GM12878 (cell line): Measurements from ENCODE around the gene PCGF6. TPM values are rescaled to one million over a fixed set of nuclear protein-coding genes. Genes with fewer than 3 reads are reported as not detected.

Experiments used
- ATAC-seq: fragments of 200-7000 bp; cut with Tn5 transposase; 3 replicates; pipeline ENCODE4 v1.9.1; 2020; ENCODE audit warnings: mild to moderate bottlenecking, moderate library complexity
- BruUV-seq: library from RNA; stranded (reverse); fragments of 400-500 nt; replicated peaks from 2 replicates; lab custom pipeline; 2021; lab: Mats Ljungman, UMichigan
- CTCF ChIA-PET: fragments of 300-600 bp; sonication (Branson Sonifier 250); formaldehyde crosslinking; extraction: SDS; loops from one replicate; lab custom pipeline; 2021; ENCODE audit warnings: inconsistent platforms; lab: Yijun Ruan, JAX
- POLR2A ChIA-PET: fragments of 350-600 bp; formaldehyde crosslinking; extraction: SDS; loops from one replicate; lab custom pipeline; 2021; ENCODE audit warnings: inconsistent platforms; lab: Charles Lee
- RAD21 ChIA-PET: fragments of 300-600 bp; sonication (Branson Sonifier 250); formaldehyde crosslinking; loops from one replicate; lab custom pipeline; 2023; ENCODE audit warnings: antibody characterized with exemption; ENCODE audit not compliant: unreplicated experiment; lab: Charles Lee
- SMC1A ChIA-PET: fragments of 300-600 bp; sonication (Branson Sonifier 250); formaldehyde crosslinking; loops from one replicate; lab custom pipeline; 2023; ENCODE audit not compliant: unreplicated experiment, uncharacterized antibody; lab: Charles Lee
- DNase-seq: peaks from one replicate; pipeline ENCODE4 v3.0.0-alpha.2; 2011; ENCODE audit warnings: low read depth, low spot score
- FAIRE-seq: peaks from 3 replicates; lab custom pipeline; 2011; peaks lifted over from hg19 to GRCh38; lab: Jason Lieb, UNC
- H2AFZ ChIP-seq: 2 replicates; pipeline ENCODE4 v1.6.0; 2011; ENCODE audit warnings: low read depth, low read length, control low read depth; ENCODE audit not compliant: control insufficient read depth
- H3K27ac ChIP-seq: 2 replicates; pipeline ENCODE4 v1.5.1; 2011; ENCODE audit warnings: control low read depth; ENCODE audit not compliant: control insufficient read depth, insufficient read depth
- H3K27me3 ChIP-seq, 2 experiments: replicated peaks in 1 of 2; 2 replicates each; pipeline versions ENCODE4 v1.6.0 to v1.6.1; 2011; ENCODE audit warnings: low read length in 1 of 2; ENCODE audit not compliant: control insufficient read depth in 2 of 2, insufficient read depth in 2 of 2
- H3K36me3 ChIP-seq, 2 experiments: 2 replicates each; pipeline ENCODE4 v1.5.1; 2011; ENCODE audit warnings: low read length in 1 of 2; ENCODE audit not compliant: control insufficient read depth in 2 of 2, insufficient read depth in 2 of 2
- H3K4me1 ChIP-seq: 2 replicates; pipeline ENCODE4 v1.6.1; 2011; ENCODE audit warnings: mild to moderate bottlenecking, low read length, moderate library complexity, mixed read lengths; ENCODE audit not compliant: control insufficient read depth, insufficient read depth
- H3K4me2 ChIP-seq: 2 replicates; pipeline ENCODE4 v1.6.0; 2011; ENCODE audit warnings: control low read depth; ENCODE audit not compliant: control insufficient read depth, insufficient read depth
- H3K4me3 ChIP-seq: fragments of 200-600 bp; sonication (generic); 2 replicates; pipeline ENCODE4 v1.5.1; 2016
- H3K79me2 ChIP-seq: 2 replicates; pipeline ENCODE4 v1.6.0; 2011; ENCODE audit warnings: low read length; ENCODE audit not compliant: control insufficient read depth, insufficient read depth
- H3K9ac ChIP-seq: 2 replicates; pipeline ENCODE4 v1.8.0; 2011; ENCODE audit warnings: low read length, control low read depth, mixed read lengths; ENCODE audit not compliant: control insufficient read depth, insufficient read depth
- H3K9me3 ChIP-seq: replicated peaks from 3 replicates; pipeline ENCODE4 v1.5.1; 2011; ENCODE audit warnings: mild to moderate bottlenecking, low read length; ENCODE audit not compliant: control insufficient read depth, insufficient read depth
- H4K20me1 ChIP-seq: 2 replicates; pipeline ENCODE4 v1.6.0; 2011; ENCODE audit not compliant: control insufficient read depth, insufficient read depth
- ATF7 ChIP-seq: fragments of 450-650 bp; IDR thresholded peaks from 2 replicates; pipeline ENCODE4 v1.6.1; 2016; ENCODE audit warnings: low read depth, mild to moderate bottlenecking
- BCL11A ChIP-seq: IDR thresholded peaks from 2 replicates; pipeline ENCODE4 v1.6.1; 2011; ENCODE audit warnings: low read depth, low read length
- BHLHE40 ChIP-seq, 2 experiments: fragments of 450-650 bp in 1 of 2; IDR thresholded peaks; 2 replicates each; pipeline ENCODE4 v1.6.1; 2011 to 2017; ENCODE audit warnings: low read depth in 2 of 2, borderline replicate concordance in 1 of 2, improper control_type of control experiment in 1 of 2, low read length in 1 of 2, mild to moderate bottlenecking in 1 of 2
- CHD2 ChIP-seq: IDR thresholded peaks from 2 replicates; pipeline ENCODE4 v1.6.1; 2011; ENCODE audit warnings: low read depth, low read length, improper control_type of control experiment, borderline replicate concordance
- ETV6 ChIP-seq, 2 experiments: fragments of 450-650 bp in 1 of 2; IDR thresholded peaks in 1 of 2; conservative IDR thresholded peaks in 1 of 2; 2 replicates each; pipeline ENCODE4 v1.6.1; 2014; ENCODE audit warnings: antibody characterized with exemption in 1 of 2, borderline replicate concordance in 1 of 2, low read depth in 1 of 2, mild to moderate bottlenecking in 1 of 2, moderate library complexity in 1 of 2
- PAX5 ChIP-seq: IDR thresholded peaks from 2 replicates; pipeline ENCODE4 v1.6.1; 2011; ENCODE audit warnings: low read depth, low read length, borderline replicate concordance
- RBBP5 ChIP-seq: fragments of 200-600 bp; sonication (generic); conservative IDR thresholded peaks from 2 replicates; pipeline ENCODE4 v1.6.1; 2016
- SMAD5 ChIP-seq: IDR thresholded peaks from 2 replicates; pipeline ENCODE4 v1.6.1; 2016; ENCODE audit warnings: antibody characterized with exemption, low read depth
- SMC3 ChIP-seq: IDR thresholded peaks from 2 replicates; pipeline ENCODE4 v1.6.1; 2011; ENCODE audit warnings: low read length, improper control_type of control experiment, borderline replicate concordance
- WRNIP1 ChIP-seq: IDR thresholded peaks from 2 replicates; pipeline ENCODE4 v1.6.1; 2011; ENCODE audit warnings: low read depth, low read length, improper control_type of control experiment, borderline replicate concordance
- ZNF384 ChIP-seq: IDR thresholded peaks from 2 replicates; pipeline ENCODE4 v1.6.1; 2012; ENCODE audit warnings: low read depth, mild to moderate bottlenecking, low read length, improper control_type of control experiment, borderline replicate concordance
- whole genome bisulfite sequencing: methylation state at CpG from one replicate; pipeline ENCODE4 v1.1.6; 2016; ENCODE audit warnings: low lambda C conversion rate; ENCODE audit not compliant: insufficient replicate concordance, insufficient coverage; ENCODE audit errors: missing lambda C conversion rate; 5-methylcytosine and 5-hydroxymethylcytosine counted together
- in situ Hi-C: fragments of 300-500 bp; cut with MboI; formaldehyde crosslinking; loops from 9 replicates; pipeline ENCODE4 v1.14.3; 2018; ENCODE audit warnings: mixed read lengths
- intact Hi-C: fragments of 100-400 bp; cut with micrococcal nuclease; formaldehyde crosslinking; loops from one replicate; pipeline ENCODE4 v1.14.2; 2022; ENCODE audit not compliant: unreplicated experiment
- polyA plus RNA-seq, 11 experiments: library from polyadenylated mRNA; depleted of rRNA in 4 of 11; unstranded in 6 of 11; stranded (reverse) in 5 of 11; fragments of >200 nt; fragmentation: Nextera tagmentation in 4 of 11; fragmentation: Illumina TruSeq in 1 of 11; extraction: Ambion mirVana in 4 of 11; extraction: Trizol in 1 of 11; gene quantifications; 1 replicate in 1 of 11; 2 replicates in 10 of 11; pipeline versions ENCODE4 v1.2.1 to v1.2.3, GENCODE V29; 2011 to 2016; ENCODE audit warnings: inconsistent platforms in 2 of 11, missing spikeins in 2 of 11, low read depth in 1 of 11
- total RNA-seq, 4 experiments: library from RNA; depleted of rRNA in 3 of 4; stranded (reverse); fragments of >200 nt in 3 of 4; fragmentation: Illumina TruSeq in 1 of 4; extraction: Trizol in 1 of 4; gene quantifications; 2 replicates each; pipeline versions ENCODE4 v1.2.1 to v1.2.3, GENCODE V29; 2013 to 2021
- TF ChIP-seq, protein P1 (sequence below): fragments of 450-650 bp; IDR thresholded peaks from 2 replicates; pipeline ENCODE4 v1.6.1; 2016; ENCODE audit warnings: mild to moderate bottlenecking
- TF ChIP-seq, protein P2 (sequence below): fragments of 450-650 bp; IDR thresholded peaks from 2 replicates; pipeline ENCODE4 v1.6.1; 2017; ENCODE audit warnings: low read depth, mild to moderate bottlenecking, moderate library complexity

Gene PCGF6
- total and polyA plus RNA-seq, 10 of the 15 experiments (the other 5 are each of a cell fraction or from before 2014, with no cell fraction given) = 6.5 to 19.1 (median 12.7) TPM

DNA sequence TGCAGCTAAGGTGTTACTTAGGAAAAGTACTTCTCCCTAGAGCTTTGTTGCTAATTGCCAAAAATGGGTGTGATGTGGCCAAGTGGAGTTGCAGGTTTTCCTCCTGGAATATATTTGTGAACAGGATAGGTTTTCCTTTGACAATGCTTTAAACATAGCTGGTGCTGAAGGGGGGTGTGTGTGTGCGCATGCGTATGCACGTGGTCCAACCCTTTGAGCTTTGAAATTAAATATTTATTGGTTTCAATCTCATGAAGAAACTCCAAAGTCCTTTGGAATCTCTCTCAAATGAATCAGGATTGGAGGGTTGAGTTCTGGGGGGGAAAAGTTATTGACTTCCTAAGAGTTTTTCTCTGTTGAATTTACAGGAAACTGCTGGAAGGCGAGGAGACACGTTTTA lies 62.9 kb downstream of the PCGF6 start (continued):
- TF ChIP-seq, protein P1, sequence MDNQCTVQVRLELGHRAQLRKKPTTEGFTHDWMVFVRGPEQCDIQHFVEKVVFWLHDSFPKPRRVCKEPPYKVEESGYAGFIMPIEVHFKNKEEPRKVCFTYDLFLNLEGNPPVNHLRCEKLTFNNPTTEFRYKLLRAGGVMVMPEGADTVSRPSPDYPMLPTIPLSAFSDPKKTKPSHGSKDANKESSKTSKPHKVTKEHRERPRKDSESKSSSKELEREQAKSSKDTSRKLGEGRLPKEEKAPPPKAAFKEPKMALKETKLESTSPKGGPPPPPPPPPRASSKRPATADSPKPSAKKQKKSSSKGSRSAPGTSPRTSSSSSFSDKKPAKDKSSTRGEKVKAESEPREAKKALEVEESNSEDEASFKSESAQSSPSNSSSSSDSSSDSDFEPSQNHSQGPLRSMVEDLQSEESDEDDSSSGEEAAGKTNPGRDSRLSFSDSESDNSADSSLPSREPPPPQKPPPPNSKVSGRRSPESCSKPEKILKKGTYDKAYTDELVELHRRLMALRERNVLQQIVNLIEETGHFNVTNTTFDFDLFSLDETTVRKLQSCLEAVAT = no peak
- TF ChIP-seq, protein P2, sequence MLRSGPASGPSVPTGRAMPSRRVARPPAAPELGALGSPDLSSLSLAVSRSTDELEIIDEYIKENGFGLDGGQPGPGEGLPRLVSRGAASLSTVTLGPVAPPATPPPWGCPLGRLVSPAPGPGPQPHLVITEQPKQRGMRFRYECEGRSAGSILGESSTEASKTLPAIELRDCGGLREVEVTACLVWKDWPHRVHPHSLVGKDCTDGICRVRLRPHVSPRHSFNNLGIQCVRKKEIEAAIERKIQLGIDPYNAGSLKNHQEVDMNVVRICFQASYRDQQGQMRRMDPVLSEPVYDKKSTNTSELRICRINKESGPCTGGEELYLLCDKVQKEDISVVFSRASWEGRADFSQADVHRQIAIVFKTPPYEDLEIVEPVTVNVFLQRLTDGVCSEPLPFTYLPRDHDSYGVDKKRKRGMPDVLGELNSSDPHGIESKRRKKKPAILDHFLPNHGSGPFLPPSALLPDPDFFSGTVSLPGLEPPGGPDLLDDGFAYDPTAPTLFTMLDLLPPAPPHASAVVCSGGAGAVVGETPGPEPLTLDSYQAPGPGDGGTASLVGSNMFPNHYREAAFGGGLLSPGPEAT = no peak
- TF ChIP-seq ATF7 (no peak), CHD2 (no peak), SMAD5 (no peak), BCL11A (no peak), SMC3 (no peak), RBBP5 (no peak), ETV6 (conservative IDR thresholded peaks at IDR 0.05 in 1 of 2, IDR thresholded peaks at IDR 0.05 in 1 of 2; ENCODE audit: borderline replicate concordance in 1 of 2, low read depth in 1 of 2) (no peak)
- TF ChIP-seq, all 136 proteins: peak for 0

DNA sequence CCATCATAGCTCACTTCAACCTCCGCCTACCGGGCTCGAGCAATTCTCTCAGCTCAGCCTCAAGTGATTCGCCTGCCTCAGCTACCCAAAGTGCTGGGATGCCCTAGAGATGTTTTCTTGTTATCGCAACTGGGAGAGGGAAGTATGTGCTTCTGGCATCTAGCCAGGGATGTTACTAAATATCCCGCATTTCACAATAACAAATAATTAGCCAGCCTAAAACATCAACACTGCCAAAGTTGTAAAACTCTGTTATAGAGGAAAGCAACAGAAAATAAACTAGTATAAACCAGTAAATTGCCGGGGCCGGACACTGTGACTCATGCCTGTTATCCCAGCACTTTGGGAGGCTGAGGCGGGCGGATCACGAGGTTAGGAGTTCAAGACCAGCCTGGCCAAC lies 66.8 kb downstream of the PCGF6 start:
- no TSS peak for BruUV-seq
- ChIA-PET RAD21 (interaction anchor here (0.7 kb wide), 1 partner anchor 18 kb away, joined by 3 read pairs; no protein-coding TSS in a partner anchor), POLR2A (no interaction called here), CTCF (no interaction called here), SMC1A (no interaction called here)
- DNase-seq (no peak), FAIRE-seq (no peak), ATAC-seq (no peak)
- H3K9me3 ChIP-seq = no peaks in the 10 kb centered on the region
- H3K4me2 ChIP-seq = no peak overlapping the region
- H2AFZ ChIP-seq = no peak overlapping the region
- no peak overlapping the region for H3K27ac ChIP-seq
- H3K9ac ChIP-seq = no peak overlapping the region
- intact Hi-C loops = no loop called here
- no peaks in the 10 kb centered on the region for H3K79me2 ChIP-seq
- H3K36me3 ChIP-seq = no peaks in the 10 kb centered on the region
- in situ Hi-C loops = no loop called here
- H3K4me3 ChIP-seq = no peak overlapping the region
- H4K20me1 ChIP-seq = peaks cover 3% of the 10 kb centered on the region; the same call in 1 of the 2 replicates
- H3K4me1 ChIP-seq = no peaks in the 10 kb centered on the region
- TF ChIP-seq PAX5 (no peak), WRNIP1 (no peak), BHLHE40 (IDR thresholded peaks at IDR 0.05; ENCODE audit: borderline replicate concordance in 1 of 2, low read depth in 2 of 2, low read length in 1 of 2) (no peak), ZNF384 (no peak)
- WGBS = 61% methylated on average over 11 of the region's 11 CpGs
- H3K27me3 ChIP-seq = no peaks in the 10 kb centered on the region; a peak in 2 of 4 replicates
